ENCODE data around the gene AHSG. TPM values are rescaled to one million over a fixed set of nuclear protein-coding genes. Genes with fewer than 3 reads are reported as not detected.

The AHSG gene
- total and polyA plus RNA-seq, 2 donors (not counting 1 experiment from before 2014, with no cell fraction given) = not detected

GRCh38 chr3:186664506-186664905 is 51.6 kb downstream of the AHSG start:
- DNase-seq (ENCODE audit: low read depth in 2 of 2) = no peak
- Histone ChIP-seq H3K36me3 (ENCODE audit: control insufficient read depth, insufficient read depth, low read length) (no peaks in the 10 kb centered on the region), H3K4me2 (ENCODE audit: extremely low read depth, insufficient read depth, low read length) (no peak overlapping the region), H3K9ac (ENCODE audit: insufficient read depth, low read length) (no peak overlapping the region), H3K27me3 (ENCODE audit: control insufficient read depth, insufficient read depth, low read length) (no peaks in the 10 kb centered on the region), H3K4me3 (replicated peaks in 1 of 4; ENCODE audit: control extremely low read depth in 1 of 4, insufficient read depth in 1 of 4, low read depth in 3 of 4, low read length in 4 of 4) (no peak overlapping the region), H3K27ac (ENCODE audit: insufficient read depth, low read length) (no peak overlapping the region), H2AFZ (ENCODE audit: low read length) (no peak overlapping the region), H3K4me1 (ENCODE audit: control insufficient read depth, extremely low read depth, insufficient read depth, low read length) (no peaks in the 10 kb centered on the region), H3K79me2 (ENCODE audit: control insufficient read depth, insufficient read depth, low read length) (no peaks in the 10 kb centered on the region), H4K20me1 (ENCODE audit: control insufficient read depth, extremely low read depth, insufficient read depth, low read length) (no peaks in the 10 kb centered on the region), H3K9me3 (ENCODE audit: control insufficient read depth, insufficient read depth, low read depth, low read length) (no peaks in the 10 kb centered on the region)
- no peak for TF ChIP-seq EZH2 (IDR thresholded peaks at IDR 0.05; ENCODE audit: low read length, missing control alignments)
- TF ChIP-seq CTCF (conservative IDR thresholded peaks at IDR 0.05 in 1 of 2, IDR thresholded peaks at IDR 0.05 in 1 of 2; ENCODE audit: low read depth in 1 of 2, low read length in 2 of 2) = no peak

- H3K27ac ChIP-seq (ENCODE audit: insufficient read depth, low read length) = no peak within 1 kb of the TSS
- no peaks in the 10 kb centered on the region for H3K9me3 ChIP-seq (ENCODE audit: control insufficient read depth, insufficient read depth, low read depth, low read length)
- H3K4me3 ChIP-seq (replicated peaks in 1 of 4; ENCODE audit: control extremely low read depth in 1 of 4, insufficient read depth in 1 of 4, low read depth in 3 of 4, low read length in 4 of 4) = no peak within 1 kb of the TSS
- no peaks in the 10 kb centered on the region for H3K27me3 ChIP-seq (ENCODE audit: control insufficient read depth, insufficient read depth, low read length)
- H3K4me1 ChIP-seq (ENCODE audit: control insufficient read depth, extremely low read depth, insufficient read depth, low read length) = no peaks in the 10 kb centered on the region
- DNase-seq (ENCODE audit: low read depth in 2 of 2) = no peak
- H3K9ac ChIP-seq (ENCODE audit: insufficient read depth, low read length) = no peak within 1 kb of the TSS
- no peaks in the 10 kb centered on the region for H4K20me1 ChIP-seq (ENCODE audit: control insufficient read depth, extremely low read depth, insufficient read depth, low read length)
- no peak for TF ChIP-seq EZH2 (IDR thresholded peaks at IDR 0.05; ENCODE audit: low read length, missing control alignments)
- no peak for TF ChIP-seq CTCF (conservative IDR thresholded peaks at IDR 0.05 in 1 of 2, IDR thresholded peaks at IDR 0.05 in 1 of 2; ENCODE audit: low read depth in 1 of 2, low read length in 2 of 2)
- H3K4me2 ChIP-seq (ENCODE audit: extremely low read depth, insufficient read depth, low read length) = no peak within 1 kb of the TSS
- no peaks in the 10 kb centered on the region for H3K36me3 ChIP-seq (ENCODE audit: control insufficient read depth, insufficient read depth, low read length)
- H2AFZ ChIP-seq (ENCODE audit: low read length) = no peak within 1 kb of the TSS
- H3K79me2 ChIP-seq (ENCODE audit: control insufficient read depth, insufficient read depth, low read length) = no peaks in the 10 kb centered on the region
These were observed 52.8 kb downstream of the AHSG start, which contains the start of gene HRG for GRCh38 chr3:186665625-186666188. HRG (plus strand) TSS chr3:186666014; CDS start chr3:186666032, 18 bp downstream.

- Histone ChIP-seq H3K36me3 (ENCODE audit: control insufficient read depth, insufficient read depth, low read length) (no peaks in the 10 kb centered on the region), H3K4me3 (replicated peaks in 1 of 4; ENCODE audit: control extremely low read depth in 1 of 4, insufficient read depth in 1 of 4, low read depth in 3 of 4, low read length in 4 of 4) (no peak overlapping the region), H3K4me2 (ENCODE audit: extremely low read depth, insufficient read depth, low read length) (no peak overlapping the region), H3K9ac (ENCODE audit: insufficient read depth, low read length) (no peak overlapping the region), H3K79me2 (ENCODE audit: control insufficient read depth, insufficient read depth, low read length) (no peaks in the 10 kb centered on the region), H4K20me1 (ENCODE audit: control insufficient read depth, extremely low read depth, insufficient read depth, low read length) (no peaks in the 10 kb centered on the region), H3K27ac (ENCODE audit: insufficient read depth, low read length) (no peak overlapping the region), H2AFZ (ENCODE audit: low read length) (no peak overlapping the region), H3K4me1 (ENCODE audit: control insufficient read depth, extremely low read depth, insufficient read depth, low read length) (no peaks in the 10 kb centered on the region), H3K27me3 (ENCODE audit: control insufficient read depth, insufficient read depth, low read length) (no peaks in the 10 kb centered on the region), H3K9me3 (ENCODE audit: control insufficient read depth, insufficient read depth, low read depth, low read length) (no peaks in the 10 kb centered on the region)
- no peak for DNase-seq (ENCODE audit: low read depth in 2 of 2)
- TF ChIP-seq EZH2 (IDR thresholded peaks at IDR 0.05; ENCODE audit: low read length, missing control alignments) = no peak
- TF ChIP-seq CTCF (conservative IDR thresholded peaks at IDR 0.05 in 1 of 2, IDR thresholded peaks at IDR 0.05 in 1 of 2; ENCODE audit: low read depth in 1 of 2, low read length in 2 of 2) = no peak
These were observed 55.6 kb downstream of the AHSG start for GRCh38 chr3:186668426-186668825.

Measured in fibroblast of lung (primary cell).